ENCODE measurements around the gene SPTLC3.

Gene SPTLC3

GRCh38 chr20:12989586-12990115 is 19.1 kb upstream of the SPTLC3 start:
- no peak overlapping the region for H3K27ac ChIP-seq

GRCh38 chr20:12997128-12997655 is 11.6 kb upstream of the SPTLC3 start:
- TF ChIP-seq, protein P1, sequence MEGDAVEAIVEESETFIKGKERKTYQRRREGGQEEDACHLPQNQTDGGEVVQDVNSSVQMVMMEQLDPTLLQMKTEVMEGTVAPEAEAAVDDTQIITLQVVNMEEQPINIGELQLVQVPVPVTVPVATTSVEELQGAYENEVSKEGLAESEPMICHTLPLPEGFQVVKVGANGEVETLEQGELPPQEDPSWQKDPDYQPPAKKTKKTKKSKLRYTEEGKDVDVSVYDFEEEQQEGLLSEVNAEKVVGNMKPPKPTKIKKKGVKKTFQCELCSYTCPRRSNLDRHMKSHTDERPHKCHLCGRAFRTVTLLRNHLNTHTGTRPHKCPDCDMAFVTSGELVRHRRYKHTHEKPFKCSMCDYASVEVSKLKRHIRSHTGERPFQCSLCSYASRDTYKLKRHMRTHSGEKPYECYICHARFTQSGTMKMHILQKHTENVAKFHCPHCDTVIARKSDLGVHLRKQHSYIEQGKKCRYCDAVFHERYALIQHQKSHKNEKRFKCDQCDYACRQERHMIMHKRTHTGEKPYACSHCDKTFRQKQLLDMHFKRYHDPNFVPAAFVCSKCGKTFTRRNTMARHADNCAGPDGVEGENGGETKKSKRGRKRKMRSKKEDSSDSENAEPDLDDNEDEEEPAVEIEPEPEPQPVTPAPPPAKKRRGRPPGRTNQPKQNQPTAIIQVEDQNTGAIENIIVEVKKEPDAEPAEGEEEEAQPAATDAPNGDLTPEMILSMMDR (IDR thresholded peaks at IDR 0.05) = no peak
- no peaks in the 10 kb centered on the region for H3K27me3 ChIP-seq
- H3K4me1 ChIP-seq = no peaks in the 10 kb centered on the region
- H3K36me3 ChIP-seq = no peaks in the 10 kb centered on the region
- H3K9me3 ChIP-seq = no peaks in the 10 kb centered on the region
- DNase-seq = no peak
- no peak overlapping the region for H3K4me3 ChIP-seq
- intact Hi-C loops (cut with DNase I; ENCODE audit: low total_unique reads) = no loop called here
- no peak overlapping the region for H3K27ac ChIP-seq

More at GRCh38 chr20:12989586-12990115, 19.1 kb upstream of the SPTLC3 start:
- H3K4me1 ChIP-seq = no peaks in the 10 kb centered on the region
- no peak for DNase-seq
- TF ChIP-seq, protein P1 (IDR thresholded peaks at IDR 0.05) = no peak
- H3K27me3 ChIP-seq = no peaks in the 10 kb centered on the region
- H3K4me3 ChIP-seq = no peak overlapping the region
- intact Hi-C loops (cut with DNase I; ENCODE audit: low total_unique reads) = no loop called here
- H3K36me3 ChIP-seq = no peaks in the 10 kb centered on the region
- H3K9me3 ChIP-seq = no peaks in the 10 kb centered on the region

GRCh38 chr20:12998046-12998445 is 10.7 kb upstream of the SPTLC3 start:
- Histone ChIP-seq H3K4me3 (no peak overlapping the region), H3K36me3 (no peaks in the 10 kb centered on the region), H3K27me3 (no peaks in the 10 kb centered on the region), H3K9me3 (no peaks in the 10 kb centered on the region), H3K4me1 (no peaks in the 10 kb centered on the region), H3K27ac (no peak overlapping the region)
- TF ChIP-seq, protein P1 (IDR thresholded peaks at IDR 0.05) = no peak
- DNase-seq = no peak
- intact Hi-C loops (cut with DNase I; ENCODE audit: low total_unique reads) = no loop called here

DNA sequence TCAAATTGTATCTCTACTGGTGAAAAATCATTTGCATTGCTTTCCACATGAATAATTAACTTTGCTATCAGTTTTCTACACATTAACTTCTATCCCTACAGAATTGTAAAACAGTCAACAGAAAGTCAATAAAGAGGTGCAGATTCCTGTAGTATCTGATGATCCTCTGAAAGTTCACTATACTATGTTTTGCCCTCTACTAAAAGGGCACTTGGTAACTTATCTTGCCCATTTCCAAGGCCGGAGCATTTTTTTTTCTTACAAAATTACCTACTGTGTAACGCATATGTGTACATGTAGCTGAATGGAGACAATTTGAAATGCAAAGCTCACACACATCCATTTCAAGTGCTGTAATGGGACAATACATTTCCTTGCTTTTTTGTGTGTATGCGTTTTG is 9.6 kb upstream of the SPTLC3 start:
- TF ChIP-seq, protein P1 (IDR thresholded peaks at IDR 0.05) = no peak
- DNase-seq = no peak
- H3K9me3 ChIP-seq = no peaks in the 10 kb centered on the region
- no peak overlapping the region for H3K4me3 ChIP-seq
- H3K36me3 ChIP-seq = no peaks in the 10 kb centered on the region
- H3K4me1 ChIP-seq = no peaks in the 10 kb centered on the region
- intact Hi-C loops (cut with DNase I; ENCODE audit: low total_unique reads) = no loop called here
- no peaks in the 10 kb centered on the region for H3K27me3 ChIP-seq
- H3K27ac ChIP-seq = no peak overlapping the region

- H3K4me3 ChIP-seq = no peak overlapping the region
- DNase-seq = no peak
- H3K27me3 ChIP-seq = no peaks in the 10 kb centered on the region
- TF ChIP-seq, protein P1 (IDR thresholded peaks at IDR 0.05) = no peak
- intact Hi-C loops (cut with DNase I; ENCODE audit: low total_unique reads) = no loop called here
- H3K27ac ChIP-seq = no peak overlapping the region
- H3K4me1 ChIP-seq = no peaks in the 10 kb centered on the region
- H3K9me3 ChIP-seq = no peaks in the 10 kb centered on the region
- no peaks in the 10 kb centered on the region for H3K36me3 ChIP-seq
These were observed 6.5 kb upstream of the SPTLC3 start for GRCh38 chr20:13002251-13002650.

GRCh38 chr20:13006825-13007224 is 1.9 kb upstream of the SPTLC3 start:
- H3K4me1 ChIP-seq = peaks cover 0 to 12% (median 7%) of the 10 kb centered on the region in 4 donors
- no peaks in the 10 kb centered on the region for H3K36me3 ChIP-seq
- DNase-seq = no peak
- no peak overlapping the region for H3K4me3 ChIP-seq
- intact Hi-C loops (cut with DNase I; ENCODE audit: low total_unique reads) = no loop called here
- TF ChIP-seq, protein P1 (IDR thresholded peaks at IDR 0.05) = no peak
- H3K9me3 ChIP-seq = no peaks in the 10 kb centered on the region
- no peak overlapping the region for H3K27ac ChIP-seq
- no peaks in the 10 kb centered on the region for H3K27me3 ChIP-seq
